CD4-positive, alpha-beta T cell treated with Interleukin-1 beta for 1 hour (primary cell): Measurements from ENCODE around the gene ZRANB3.

ENCODE experiments used
- DNase-seq, 2 donors: peaks; one replicate each; pipeline ENCODE4 v3.0.0-alpha.2; 2020 to 2022

The ZRANB3 gene

DNA sequence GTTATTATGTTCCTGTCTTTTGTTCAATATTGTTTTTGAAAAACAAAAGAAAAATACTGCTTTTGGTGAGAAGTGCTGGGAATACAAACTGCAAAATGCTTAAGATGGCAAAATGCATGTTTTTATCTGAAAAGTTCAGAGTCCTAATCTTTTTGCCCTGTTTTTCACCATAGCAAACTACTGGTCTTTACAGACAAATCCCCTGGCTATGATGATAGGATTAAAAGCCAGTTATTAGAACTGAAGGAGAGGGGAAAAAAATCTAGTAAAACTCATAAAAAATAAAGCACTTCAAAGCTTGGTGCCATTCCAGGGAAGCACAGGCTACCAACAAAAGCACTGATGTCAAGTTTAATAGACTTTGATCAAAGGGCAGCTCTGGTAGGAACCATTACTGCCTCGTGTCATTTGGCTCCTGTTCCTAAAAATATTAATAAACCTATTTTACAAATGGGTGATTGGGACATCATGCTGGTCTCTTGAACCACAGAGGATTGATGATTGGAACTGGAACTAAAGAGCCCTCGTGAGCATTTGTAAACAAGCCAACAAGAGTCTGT, 284.2 kb downstream of the ZRANB3 start:
- DNase-seq = no peak

DNA sequence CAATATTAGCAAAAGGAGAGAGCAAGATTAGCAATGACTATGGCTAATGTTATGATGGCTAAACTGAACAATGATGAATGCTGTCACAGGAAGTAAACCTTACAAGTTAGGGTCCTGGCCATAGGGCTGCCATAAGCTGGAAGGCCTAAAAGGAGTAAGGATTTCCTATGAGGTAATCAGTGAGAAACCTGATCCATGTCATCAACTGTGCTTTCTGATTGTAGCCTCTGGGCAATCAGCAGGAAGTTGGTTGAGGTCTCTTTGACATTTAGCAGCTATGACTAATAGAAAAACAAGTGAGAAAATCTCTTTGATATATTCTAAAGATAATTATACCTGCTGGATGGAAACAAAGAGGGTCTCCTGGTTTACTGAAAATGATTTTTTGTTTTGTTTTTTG, 285.9 kb downstream of the ZRANB3 start:
- no peak for DNase-seq

DNA sequence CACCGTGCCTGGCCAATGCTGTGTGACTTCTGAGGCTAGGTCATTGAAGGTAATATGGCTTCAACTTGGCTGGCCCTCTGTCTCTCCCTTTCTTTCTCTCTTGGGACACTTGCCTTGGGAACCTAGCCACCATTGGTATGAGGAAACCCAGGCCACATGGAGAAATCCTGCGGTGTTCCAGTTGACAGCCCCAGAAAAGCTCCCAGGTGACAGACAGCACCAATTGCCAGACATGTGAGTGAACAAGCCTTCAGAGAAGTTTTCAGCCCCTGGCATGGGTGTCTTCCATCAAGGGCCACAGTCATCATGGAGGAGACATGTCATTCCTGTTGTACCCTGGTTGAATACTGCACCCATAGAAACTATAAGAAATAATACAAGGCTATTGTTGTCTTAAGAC, 292.4 kb downstream of the ZRANB3 start:
- no peak for DNase-seq

DNA sequence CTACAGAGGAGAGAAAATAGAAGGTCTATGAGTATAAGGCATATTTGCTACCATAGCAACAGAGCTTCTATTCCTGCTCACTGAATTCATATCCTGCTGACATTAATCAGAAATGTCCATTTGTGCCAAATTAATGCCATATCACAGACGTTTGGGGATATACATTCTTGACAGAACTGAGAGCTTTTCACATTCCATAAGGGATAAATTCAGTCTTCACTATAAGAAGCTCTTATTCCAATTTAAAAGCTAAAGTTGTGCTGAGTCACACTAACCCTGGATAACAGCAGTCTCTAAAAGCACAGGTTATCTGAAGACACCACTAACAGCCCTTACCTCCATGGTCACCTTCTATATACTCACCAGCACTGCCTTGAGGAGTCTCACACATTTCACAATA, 300.9 kb downstream of the ZRANB3 start:
- DNase-seq = no peak

DNA sequence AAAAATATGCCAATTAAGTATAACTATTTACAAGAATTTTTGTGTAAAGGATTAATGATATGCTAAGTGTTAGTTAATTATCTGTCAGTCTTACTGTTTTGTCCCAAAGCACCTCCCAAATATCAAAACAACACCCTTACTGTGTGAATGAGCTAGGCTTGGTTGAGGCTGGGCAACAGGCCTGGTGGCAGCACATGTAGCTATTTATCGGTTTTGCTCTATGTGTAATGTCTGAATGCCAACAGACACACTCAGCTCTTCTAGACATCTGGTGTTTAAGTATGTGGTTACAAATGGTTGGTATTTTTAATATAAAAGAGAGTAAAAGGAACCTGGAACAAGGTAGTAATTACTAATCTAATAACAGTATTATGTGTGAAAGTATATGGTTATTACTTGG, 303.6 kb downstream of the ZRANB3 start:
- no peak for DNase-seq

DNA sequence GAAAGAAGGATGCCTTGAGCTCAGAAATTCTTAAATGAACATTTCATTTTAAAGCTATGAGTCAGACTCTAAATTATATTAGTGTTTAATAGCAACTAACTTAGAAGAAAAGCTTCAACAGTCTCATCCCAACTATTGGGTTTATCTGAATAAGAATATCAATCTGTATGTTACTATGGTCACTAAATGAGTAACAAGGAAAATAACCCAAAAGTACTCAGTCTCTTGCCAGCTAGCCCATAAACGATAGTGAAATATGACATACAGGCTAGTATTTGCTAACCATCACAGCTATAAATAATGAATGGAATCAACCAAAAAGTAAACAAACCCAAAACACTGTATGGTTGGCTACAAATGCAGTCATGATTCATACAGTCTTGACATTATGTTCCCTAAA, 304.1 kb downstream of the ZRANB3 start:
- DNase-seq = no peak

DNA sequence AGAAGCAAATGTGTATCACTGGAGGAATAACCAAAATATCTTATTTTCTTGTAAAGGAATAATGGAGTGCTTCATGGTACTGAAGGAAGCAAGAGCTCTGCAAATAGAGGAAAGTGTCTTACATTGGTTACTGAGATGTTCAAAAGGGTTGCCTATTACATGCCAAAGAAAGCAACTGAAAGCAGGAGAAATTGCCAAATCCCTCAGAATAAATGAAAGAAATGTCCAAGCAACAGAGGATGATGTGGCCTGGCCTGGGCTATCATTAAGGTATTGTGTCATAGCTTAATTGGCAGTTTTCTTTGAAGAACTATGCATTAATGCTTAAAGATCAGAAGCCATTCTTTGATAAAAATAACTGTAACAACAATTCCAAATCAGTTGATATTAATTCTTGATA, 305.2 kb downstream of the ZRANB3 start:
- DNase-seq = no peak

DNA sequence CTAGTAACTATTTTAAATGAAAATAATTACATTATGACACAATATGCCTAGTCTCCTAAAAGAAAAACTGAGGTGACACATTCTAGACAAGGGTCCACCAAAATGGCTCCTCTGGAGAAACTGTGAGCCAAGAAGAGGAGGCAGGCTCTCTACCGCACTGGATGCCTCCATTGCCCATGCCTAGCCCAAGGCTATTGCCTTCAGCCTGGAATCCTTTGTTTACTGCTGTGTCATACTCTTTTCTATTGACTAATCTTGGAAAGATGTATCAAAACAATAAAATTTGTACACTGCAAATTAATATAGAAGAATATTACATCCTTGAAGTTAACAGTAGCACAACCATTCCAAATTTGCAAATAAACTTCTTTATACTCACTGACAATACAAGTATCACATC, 311.8 kb downstream of the ZRANB3 start:
- DNase-seq = no peak

DNA sequence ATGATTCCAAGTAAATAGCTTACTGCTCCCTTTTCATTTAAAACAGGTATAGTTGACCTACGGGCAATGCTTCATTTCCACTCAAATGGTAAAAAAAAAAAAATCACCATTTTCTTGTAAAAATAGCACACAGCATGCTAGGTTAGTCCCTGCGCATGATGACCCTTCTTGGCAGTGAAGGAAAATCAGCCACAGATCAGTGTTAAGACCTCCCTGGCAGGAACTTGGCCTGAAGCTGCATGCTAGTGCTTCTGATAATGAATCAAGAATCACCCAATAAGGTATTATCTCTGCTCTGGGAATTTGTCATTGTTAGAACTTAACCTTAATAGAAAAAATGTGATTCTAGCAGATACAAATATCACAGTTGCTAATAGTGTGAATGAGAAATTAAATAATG, 312.6 kb downstream of the ZRANB3 start:
- no peak for DNase-seq

DNA sequence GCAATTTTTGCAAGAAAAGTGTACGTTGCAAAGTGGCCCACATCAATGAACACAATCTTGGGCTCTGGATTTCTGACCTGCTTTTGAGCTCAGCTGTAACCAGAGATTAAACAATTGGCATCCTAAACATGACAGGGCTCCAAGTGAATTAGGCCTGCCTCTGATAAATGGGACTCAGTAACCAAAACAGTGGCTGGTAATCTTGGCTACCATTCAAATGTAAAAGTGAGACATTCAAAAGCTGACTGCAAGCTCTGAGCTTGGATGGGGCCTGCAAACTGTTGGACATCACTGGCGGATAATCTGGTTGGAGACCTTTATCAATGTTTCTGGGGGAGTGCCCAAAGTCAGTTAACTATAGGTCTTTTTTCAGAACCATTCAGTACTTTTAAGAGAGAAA, 318.3 kb downstream of the ZRANB3 start:
- DNase-seq = no peak

DNA sequence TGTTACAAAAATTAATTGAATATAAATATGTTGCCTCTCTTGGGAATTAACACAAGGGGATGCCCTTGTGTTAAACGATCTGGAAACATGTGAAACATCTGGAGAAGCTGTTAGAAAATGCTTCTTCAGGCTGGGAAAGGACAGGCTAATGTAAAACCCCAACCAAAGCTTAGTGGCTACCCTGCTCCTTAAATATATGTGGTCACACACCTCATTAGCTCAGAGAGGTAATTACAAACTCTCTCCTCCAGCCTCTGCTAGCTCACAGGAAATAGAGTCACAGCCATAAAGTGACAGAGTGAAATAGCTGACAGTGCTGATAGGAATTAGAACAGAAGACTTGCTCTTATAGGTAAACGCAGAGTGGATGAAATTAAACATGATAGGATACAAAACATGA, 323.0 kb downstream of the ZRANB3 start:
- DNase-seq = no peak

DNA sequence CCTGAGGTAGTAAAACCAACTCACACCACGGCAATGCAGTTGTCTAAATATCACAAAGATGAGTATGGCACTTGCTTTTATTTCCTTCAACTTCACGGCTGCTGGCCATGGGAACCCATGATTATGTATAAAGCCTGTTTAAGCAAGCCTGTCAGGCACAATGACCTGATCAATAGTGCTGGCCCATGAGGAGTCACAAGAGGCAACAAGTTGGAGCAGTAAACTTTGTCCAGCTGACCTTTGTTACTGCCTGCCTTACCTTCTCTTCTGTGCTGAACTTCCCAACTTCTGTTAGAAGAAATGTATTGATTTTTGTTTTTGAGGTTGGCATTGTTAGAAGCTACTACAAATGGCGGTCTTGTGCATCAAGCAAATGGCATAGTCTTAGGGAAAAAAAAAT, 327.1 kb downstream of the ZRANB3 start:
- DNase-seq = no peak

DNA sequence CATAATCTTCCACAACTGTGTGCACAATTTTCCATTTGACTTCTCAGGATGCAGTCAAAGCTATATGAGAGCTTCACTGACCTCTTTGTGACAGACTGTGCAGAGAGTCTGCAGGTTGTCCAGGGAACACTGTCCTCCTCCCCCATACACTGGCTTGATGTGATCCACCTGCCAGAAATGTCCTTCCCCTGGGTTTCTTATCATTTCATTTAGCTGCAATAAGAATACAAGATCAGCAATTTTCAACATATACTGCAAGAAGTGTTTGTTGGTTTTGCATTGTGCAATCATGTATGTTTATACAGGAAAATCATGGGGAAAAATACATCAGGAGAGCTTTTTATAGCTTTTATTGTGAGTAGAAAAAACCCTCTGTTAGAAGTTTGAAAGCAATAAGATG, 328.3 kb downstream of the ZRANB3 start:
- no peak for DNase-seq

DNA sequence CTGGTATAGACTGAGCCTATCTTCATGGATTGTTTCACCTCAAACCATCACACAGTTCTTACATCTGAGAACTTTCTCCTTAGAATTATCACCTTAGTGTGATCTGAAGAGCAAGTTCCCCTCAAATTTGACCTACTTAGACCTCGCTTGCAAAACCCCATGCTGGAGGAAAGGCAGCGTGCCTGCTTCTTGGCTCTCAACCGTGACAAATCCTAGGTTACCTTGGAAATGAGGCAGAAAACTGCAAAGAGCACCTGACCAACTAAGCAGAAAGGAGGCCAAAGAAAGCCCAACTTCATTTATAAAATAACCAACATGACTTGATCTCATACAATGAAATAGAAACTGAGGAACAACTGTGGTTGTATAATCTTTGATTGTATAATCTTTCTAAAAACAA, 332.5 kb downstream of the ZRANB3 start:
- DNase-seq = no peak

DNA sequence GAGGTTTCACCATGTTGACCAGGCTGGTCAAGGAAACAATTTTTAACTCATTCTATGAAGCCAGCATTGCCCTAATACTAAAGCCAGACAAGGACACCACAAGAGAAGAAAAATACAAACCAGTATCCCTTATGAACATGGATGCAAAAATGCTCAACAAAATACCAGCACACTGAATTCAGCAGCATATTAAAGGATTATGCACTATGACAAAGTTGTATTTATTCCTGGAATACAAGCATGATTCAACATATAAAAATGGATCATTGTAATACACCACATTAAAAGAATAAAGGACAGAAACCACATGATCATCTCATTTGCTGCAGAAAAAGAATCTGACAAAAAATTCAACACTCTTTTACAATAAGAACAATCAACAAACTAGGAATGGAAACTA, 340.2 kb downstream of the ZRANB3 start:
- DNase-seq = no peak

DNA sequence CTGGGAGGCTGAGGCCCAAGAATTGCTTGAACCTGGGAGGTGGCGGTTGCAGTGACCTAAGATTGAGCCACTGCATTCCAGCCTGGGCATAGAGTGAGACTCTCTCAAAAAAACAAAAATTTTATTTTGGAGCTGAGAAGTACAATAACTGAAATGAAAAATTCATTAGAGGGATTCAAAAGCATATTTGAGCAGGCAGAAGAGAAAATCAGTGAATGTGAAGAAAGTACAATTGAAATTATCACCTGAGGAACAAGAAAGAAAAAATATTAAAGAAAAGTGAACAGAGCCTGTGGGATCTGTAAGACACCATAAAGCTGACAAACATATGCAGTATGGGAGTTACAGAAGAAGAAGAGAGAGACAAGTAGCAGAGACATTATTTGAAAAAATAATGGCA, 341.9 kb downstream of the ZRANB3 start:
- no peak for DNase-seq

DNA sequence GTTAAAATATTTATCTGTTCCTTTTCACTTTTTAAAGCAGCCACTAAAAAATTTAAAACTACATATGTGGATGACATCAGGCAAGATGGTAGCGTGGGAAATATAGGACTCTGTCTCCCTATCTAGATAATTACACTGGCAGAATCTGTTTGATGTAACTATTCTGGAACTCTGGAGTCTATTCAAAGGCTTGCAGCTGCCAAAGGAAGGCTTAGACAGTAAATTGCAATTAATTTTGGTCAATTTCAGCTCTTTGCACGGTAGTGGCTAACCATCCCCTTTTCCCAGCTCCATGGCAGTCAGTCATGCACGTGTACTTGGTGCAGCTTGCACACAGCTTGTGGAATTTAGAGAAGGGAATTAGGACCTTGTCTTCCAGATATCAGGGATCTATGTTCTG, 343.7 kb downstream of the ZRANB3 start:
- DNase-seq = no peak

DNA sequence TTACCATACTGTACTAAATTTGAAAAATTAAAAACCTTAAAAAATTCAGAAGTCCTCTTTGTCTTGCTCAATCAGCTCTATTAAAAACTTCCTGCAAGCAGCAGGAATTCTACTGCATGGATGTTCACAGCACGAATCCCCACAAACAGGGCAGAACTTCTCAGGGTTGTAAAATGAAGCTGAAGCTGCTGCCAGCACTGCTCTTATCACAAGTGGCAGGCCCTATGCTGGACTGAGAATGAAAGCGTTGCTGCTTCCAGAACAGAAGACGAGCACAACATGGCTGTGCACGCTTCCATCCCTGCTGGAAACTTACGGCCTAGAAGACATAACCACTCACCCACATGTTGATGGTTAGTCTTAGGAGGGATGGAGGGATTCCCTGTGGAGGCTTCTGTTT, 345.0 kb downstream of the ZRANB3 start:
- DNase-seq = no peak

DNA sequence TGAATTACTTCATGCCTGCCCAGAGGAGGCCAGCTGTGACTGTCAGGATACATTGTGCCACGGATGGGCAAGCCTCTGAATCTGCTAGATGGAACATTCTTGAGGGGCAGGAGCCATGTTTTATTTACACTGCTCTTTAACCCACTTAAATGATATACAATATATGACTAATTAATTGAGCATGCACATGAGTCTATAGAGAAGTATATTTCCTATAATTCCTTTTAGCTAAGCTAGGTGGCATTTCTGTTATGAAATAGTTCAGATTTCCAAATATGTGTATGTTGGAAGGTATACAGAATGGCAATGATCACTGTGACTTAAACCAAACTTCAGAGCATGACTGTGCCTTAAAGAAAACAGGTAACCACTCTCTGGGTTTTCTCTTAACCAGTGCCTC, 347.2 kb downstream of the ZRANB3 start:
- no peak for DNase-seq

DNA sequence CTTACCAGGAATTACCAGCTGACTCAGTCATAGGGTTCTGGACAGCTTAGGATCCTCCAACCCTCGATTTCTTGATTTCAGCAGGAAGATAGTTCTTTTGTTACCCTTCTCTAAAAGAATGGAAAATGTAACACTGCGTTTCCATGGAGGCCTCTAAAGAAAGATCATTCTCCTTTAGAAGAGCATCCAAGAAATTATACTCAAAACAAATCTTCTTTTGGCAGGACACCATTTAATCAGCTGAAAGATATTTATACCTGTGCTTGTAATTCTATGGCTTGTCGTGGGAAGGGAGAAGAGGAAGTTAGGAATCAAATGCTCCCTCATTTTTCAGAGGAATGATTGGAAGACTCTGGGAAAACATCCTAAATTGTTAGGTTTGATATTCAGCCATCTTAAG, 348.4 kb downstream of the ZRANB3 start:
- DNase-seq = no peak

DNA sequence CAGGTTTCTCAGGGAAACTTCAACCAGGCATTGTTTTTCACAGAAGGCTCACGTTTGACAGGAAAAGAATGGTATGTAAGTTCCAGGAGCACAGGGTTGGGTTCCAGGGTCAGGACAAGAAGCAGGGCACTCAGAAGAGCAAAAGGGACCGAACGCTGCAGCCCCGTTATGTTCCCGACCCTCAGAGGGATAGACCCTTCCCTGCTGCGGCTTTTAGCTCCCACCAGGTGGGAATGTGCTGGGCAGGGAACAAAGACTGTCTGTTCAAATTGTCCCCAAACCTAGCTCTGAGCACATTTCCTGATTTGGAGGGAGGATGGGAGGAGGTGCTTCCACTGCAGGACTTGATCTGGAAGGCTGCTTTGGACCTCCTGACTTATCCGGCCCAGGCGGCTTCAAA, 348.8 kb downstream of the ZRANB3 start:
- DNase-seq = no peak

DNA sequence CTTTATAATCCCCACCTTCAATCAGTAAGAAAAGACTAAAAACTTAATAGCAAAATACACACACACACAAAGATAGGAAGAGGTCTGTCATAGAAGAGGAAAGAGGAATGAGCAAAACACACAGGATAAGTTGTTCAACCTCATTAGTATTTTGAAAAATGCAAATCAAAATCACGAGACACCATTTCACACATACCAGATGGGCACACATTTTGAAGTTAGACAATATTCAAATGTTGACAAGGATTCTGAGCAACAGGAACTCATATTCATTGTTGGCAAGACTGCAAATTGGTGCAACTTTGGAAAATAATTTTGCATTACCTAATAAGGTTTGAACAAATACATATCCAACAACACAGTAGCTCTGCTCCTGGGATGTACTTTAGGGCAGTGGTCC, 351.3 kb downstream of the ZRANB3 start:
- no peak for DNase-seq

DNA sequence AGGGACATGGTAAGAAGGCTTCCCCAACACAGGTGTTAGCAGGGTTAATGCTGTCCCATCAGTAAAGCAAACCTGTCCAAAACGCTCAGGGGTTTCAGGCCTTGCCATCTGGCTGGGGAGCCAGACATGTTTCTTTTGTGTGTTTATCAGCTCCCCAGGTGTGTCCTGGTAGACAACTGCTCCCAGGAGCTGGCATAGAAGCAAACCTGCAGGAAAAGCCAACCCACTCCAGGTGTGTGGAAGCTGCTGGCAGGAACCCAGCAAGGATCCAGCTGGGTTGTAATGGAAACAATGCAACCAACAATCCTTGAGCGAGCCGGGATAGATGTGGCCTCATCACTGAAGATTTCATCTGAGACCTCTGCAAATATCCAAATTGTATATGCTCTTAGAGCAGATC, 355.8 kb downstream of the ZRANB3 start:
- DNase-seq = no peak

DNA sequence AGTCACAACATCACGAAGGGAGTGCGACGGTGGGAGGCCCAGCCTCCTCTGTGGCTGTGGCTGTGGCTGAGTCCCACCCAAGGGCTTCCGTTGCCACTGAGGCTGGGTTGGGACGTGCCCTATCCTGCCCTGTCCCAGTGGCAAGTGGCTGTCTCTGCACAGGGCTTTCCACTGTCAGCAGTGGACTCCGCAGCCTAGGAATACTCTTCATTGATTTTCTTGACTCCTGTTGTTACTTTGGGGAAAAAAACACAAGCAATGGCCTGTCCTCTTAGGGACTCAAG, 356.3 kb downstream of the ZRANB3 start:
- no peak for DNase-seq

DNA sequence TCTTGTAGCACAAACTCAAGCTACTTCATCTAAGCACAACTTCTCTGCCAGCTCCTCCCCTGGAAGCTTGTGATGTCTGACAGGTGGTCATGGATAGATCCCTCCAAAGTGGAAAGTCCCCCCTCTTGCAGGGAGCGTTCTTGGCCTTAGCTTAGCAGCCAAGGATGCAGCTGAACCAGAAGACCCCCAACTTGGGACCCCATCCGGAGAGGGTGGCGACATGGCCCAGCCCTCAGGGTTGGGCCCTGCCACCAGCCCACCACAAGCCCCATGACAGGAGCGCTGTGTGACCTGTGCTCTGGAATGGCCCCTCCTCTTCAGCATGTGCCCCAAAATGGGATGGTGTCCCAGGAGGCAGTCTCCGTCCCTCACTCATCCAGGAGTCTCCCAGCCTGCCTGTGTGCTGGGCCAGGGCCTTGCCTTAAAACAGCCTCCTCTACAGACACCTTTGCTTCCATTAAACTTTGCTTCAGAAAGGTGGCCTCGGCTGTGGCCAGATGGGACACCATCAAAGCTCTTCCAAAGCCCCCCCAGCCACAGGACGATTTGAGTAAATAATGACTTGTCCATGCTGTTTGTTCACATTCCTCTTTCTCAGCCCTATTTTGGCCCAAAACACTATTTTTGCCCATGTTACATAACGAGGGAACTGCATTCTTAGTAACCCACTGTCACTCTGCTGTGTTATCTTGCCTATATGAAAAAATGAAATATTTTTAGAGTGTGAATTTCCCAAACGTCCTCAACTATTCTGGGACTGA, 356.8 kb downstream of the ZRANB3 start:
- no peak for DNase-seq
